ENCODE data around the gene KLK7.
"Not testable (repeated sequence)": the region's sequence is repeated elsewhere in the genome, so short reads cannot be mapped to it uniquely, and the experiment has no call there.

KLK7 gene

GRCh38 chr19:51001515-51001914 lies 17.8 kb upstream of the KLK7 start, which contains the start of gene KLK8:
Gene KLK8, minus strand, starts transcription at chr19:51001604. Its CDS starts 437 bp downstream, at chr19:51001167.
- no peak within 1 kb of the TSS for H3K4me3 Mint-ChIP-seq

GRCh38 chr19:51000981-51001380 lies 17.3 kb upstream of the KLK7 start:
- DNase-seq (ENCODE audit: low spot score in 2 of 2) (no peak), ATAC-seq (no peak)
- no peaks in the 10 kb centered on the region for H3K36me3 Mint-ChIP-seq
- no peaks in the 10 kb centered on the region for H3K4me1 Mint-ChIP-seq
- H3K27ac Mint-ChIP-seq: no peak overlapping the region
- no peak overlapping the region for H3K4me3 Mint-ChIP-seq
- no peaks in the 10 kb centered on the region for H3K9me3 Mint-ChIP-seq

More at GRCh38 chr19:51001515-51001914, 17.8 kb upstream of the KLK7 start, which contains the start of gene KLK8:
- Mint-ChIP-seq H3K27ac (no peak within 1 kb of the TSS), H3K9me3 (no peaks in the 10 kb centered on the region), H3K36me3 (no peaks in the 10 kb centered on the region), H3K4me1 (no peaks in the 10 kb centered on the region)
- ATAC-seq (no peak), DNase-seq (ENCODE audit: low spot score in 2 of 2) (no peak)

- no peaks in the 10 kb centered on the region for H3K9me3 Mint-ChIP-seq
- H3K4me1 Mint-ChIP-seq: no peaks in the 10 kb centered on the region
- no peak for DNase-seq (ENCODE audit: low spot score in 2 of 2)
- H3K36me3 Mint-ChIP-seq: no peaks in the 10 kb centered on the region
- H3K4me3 Mint-ChIP-seq: no peak overlapping the region
- no peak overlapping the region for H3K27ac Mint-ChIP-seq
- no peak for ATAC-seq
Observed at GRCh38 chr19:51000426-51000825, 16.7 kb upstream of the KLK7 start.

GRCh38 chr19:50998686-50999085 lies 15.0 kb upstream of the KLK7 start:
- Mint-ChIP-seq H3K36me3 (no peaks in the 10 kb centered on the region), H3K9me3 (no peaks in the 10 kb centered on the region), H3K4me1 (no peaks in the 10 kb centered on the region), H3K27ac (no peak overlapping the region), H3K4me3 (no peak overlapping the region)
- DNase-seq (ENCODE audit: low spot score in 2 of 2) (no peak), ATAC-seq (no peak)

- H3K36me3 Mint-ChIP-seq: no peaks in the 10 kb centered on the region
Observed at GRCh38 chr19:50998061-50998460, 14.3 kb upstream of the KLK7 start.

GRCh38 chr19:50994129-50994528 lies 10.4 kb upstream of the KLK7 start:
- Mint-ChIP-seq H3K36me3 (no peaks in the 10 kb centered on the region), H3K4me1 (no peaks in the 10 kb centered on the region), H3K9me3 (no peaks in the 10 kb centered on the region), H3K4me3 (no peak overlapping the region), H3K27ac (no peak overlapping the region)
- DNase-seq (ENCODE audit: low spot score in 2 of 2) (no peak), ATAC-seq (no peak)

More at GRCh38 chr19:50998061-50998460, 14.3 kb upstream of the KLK7 start:
- no peak for DNase-seq (ENCODE audit: low spot score in 2 of 2)
- H3K4me3 Mint-ChIP-seq: no peak overlapping the region
- ATAC-seq: no peak
- no peaks in the 10 kb centered on the region for H3K9me3 Mint-ChIP-seq
- no peak overlapping the region for H3K27ac Mint-ChIP-seq
- H3K4me1 Mint-ChIP-seq: no peaks in the 10 kb centered on the region

GRCh38 chr19:50992666-50993035 lies 8.9 kb upstream of the KLK7 start:
- no peaks in the 10 kb centered on the region for H3K9me3 Mint-ChIP-seq
- DNase-seq (ENCODE audit: low spot score in 2 of 2) (no peak), ATAC-seq (no peak)
- no peaks in the 10 kb centered on the region for H3K36me3 Mint-ChIP-seq
- no peaks in the 10 kb centered on the region for H3K4me1 Mint-ChIP-seq
- no peak overlapping the region for H3K27ac Mint-ChIP-seq
- no peak overlapping the region for H3K4me3 Mint-ChIP-seq

GRCh38 chr19:50984416-50984815 lies 699 bp upstream of the KLK7 start:
- not testable (repeated sequence) for H3K27ac Mint-ChIP-seq; DNase-seq (ENCODE audit: low spot score in 2 of 2); H3K4me1 Mint-ChIP-seq; H3K36me3 Mint-ChIP-seq; H3K9me3 Mint-ChIP-seq; ATAC-seq; H3K4me3 Mint-ChIP-seq

GRCh38 chr19:50982186-50982585 lies 1.5 kb downstream of the KLK7 start:
- no peak for ATAC-seq
- Mint-ChIP-seq H3K36me3 (no peaks in the 10 kb centered on the region), H3K4me1 (no peaks in the 10 kb centered on the region), H3K9me3 (no peaks in the 10 kb centered on the region), H3K4me3 (no peak overlapping the region), H3K27ac (no peak overlapping the region)
- no peak for DNase-seq (ENCODE audit: low spot score in 2 of 2)

GRCh38 chr19:50981587-50982146 lies 2.0 kb downstream of the KLK7 start:
- Mint-ChIP-seq H3K4me1 (no peaks in the 10 kb centered on the region), H3K27ac (no peak overlapping the region), H3K9me3 (no peaks in the 10 kb centered on the region), H3K36me3 (no peaks in the 10 kb centered on the region), H3K4me3 (no peak overlapping the region)
- ATAC-seq (peak; percentile 47), DNase-seq (ENCODE audit: low spot score in 2 of 2) (no peak)

GRCh38 chr19:50980208-50980607 lies 3.5 kb downstream of the KLK7 start:
- Mint-ChIP-seq H3K27ac (no peak overlapping the region), H3K9me3 (no peaks in the 10 kb centered on the region), H3K4me3 (no peak overlapping the region), H3K36me3 (no peaks in the 10 kb centered on the region), H3K4me1 (no peaks in the 10 kb centered on the region)
- no peak for DNase-seq (ENCODE audit: low spot score in 2 of 2)
- no peak for ATAC-seq

- ATAC-seq: no peak
- DNase-seq (ENCODE audit: low spot score in 2 of 2): no peak
- Mint-ChIP-seq H3K27ac (no peak overlapping the region), H3K4me1 (no peaks in the 10 kb centered on the region), H3K4me3 (no peak overlapping the region), H3K9me3 (no peaks in the 10 kb centered on the region), H3K36me3 (no peaks in the 10 kb centered on the region)
Observed at GRCh38 chr19:50979758-50980157, 4.0 kb downstream of the KLK7 start.

GRCh38 chr19:50978772-50979390 lies 4.8 kb downstream of the KLK7 start:
- no peak overlapping the region for H3K4me3 Mint-ChIP-seq
- H3K4me1 Mint-ChIP-seq: no peaks in the 10 kb centered on the region
- H3K36me3 Mint-ChIP-seq: no peaks in the 10 kb centered on the region
- no peak overlapping the region for H3K27ac Mint-ChIP-seq
- no peaks in the 10 kb centered on the region for H3K9me3 Mint-ChIP-seq
- ATAC-seq: no peak
- DNase-seq (ENCODE audit: low spot score in 2 of 2): no peak

- Mint-ChIP-seq H3K4me3 (no peak overlapping the region), H3K9me3 (no peaks in the 10 kb centered on the region), H3K4me1 (no peaks in the 10 kb centered on the region), H3K27ac (no peak overlapping the region), H3K36me3 (no peaks in the 10 kb centered on the region)
- no peak for ATAC-seq
- no peak for DNase-seq (ENCODE audit: low spot score in 2 of 2)
Observed at GRCh38 chr19:50977626-50978025, 6.1 kb downstream of the KLK7 start.

- Mint-ChIP-seq H3K9me3 (no peaks in the 10 kb centered on the region), H3K27ac (no peak overlapping the region), H3K4me1 (no peaks in the 10 kb centered on the region), H3K36me3 (no peaks in the 10 kb centered on the region), H3K4me3 (no peak overlapping the region)
- DNase-seq (ENCODE audit: low spot score in 2 of 2): no peak
- ATAC-seq: no peak
Observed at GRCh38 chr19:50975766-50976165, 8.0 kb downstream of the KLK7 start.

GRCh38 chr19:50974702-50975556 lies 8.8 kb downstream of the KLK7 start:
- Mint-ChIP-seq H3K27ac (no peak overlapping the region), H3K36me3 (no peaks in the 10 kb centered on the region), H3K9me3 (no peaks in the 10 kb centered on the region), H3K4me1 (no peaks in the 10 kb centered on the region), H3K4me3 (no peak overlapping the region)
- ATAC-seq (no peak), DNase-seq (ENCODE audit: low spot score in 2 of 2) (no peak)

All from stimulated activated effector memory CD8-positive, alpha-beta T cell treated with anti-CD3 and anti-CD28 coated beads, Interleukin-12 subunit alpha, Interleukin-12 subunit beta, amount 100 ng/mL, for 72 hours (primary cell).